ENCODE measurements around the gene CMTM2. TPM values are rescaled to one million over a fixed set of nuclear protein-coding genes. Genes with fewer than 3 reads are reported as not detected.
"Not testable (repeated sequence)": the region's sequence is repeated elsewhere in the genome, so short reads cannot be mapped to it uniquely, and the experiment has no call there.

The CMTM2 gene
- total RNA-seq, 4 donors from 2014 or later = not detected

GRCh38 chr16:66629856-66630255 is 50.6 kb downstream of the CMTM2 start:
- Histone ChIP-seq H3K27ac (no peak overlapping the region), H3K27me3 (no peaks in the 10 kb centered on the region), H3K36me3 (peaks cover 0 to 9% of the 10 kb centered on the region in 2 donors), H3K4me3 (no peak overlapping the region), H3K9me3 (no peaks in the 10 kb centered on the region), H3K4me1 (no peaks in the 10 kb centered on the region)
- TF ChIP-seq POLR2AphosphoS5 (IDR thresholded peaks at IDR 0.05) (no peak), CTCF (IDR thresholded peaks at IDR 0.05) (no peak), POLR2A (IDR thresholded peaks at IDR 0.05) (no peak), EP300 (IDR thresholded peaks at IDR 0.05) (no peak)
- 80 to 94% methylated on average over 3 to 5 of the region's 5 CpGs for WGBS, 2 donors (ENCODE audit: low coverage in 1 of 2)
- no peak for ATAC-seq

GRCh38 chr16:66630561-66631260 is 51.4 kb downstream of the CMTM2 start:
- ATAC-seq, H3K4me1 ChIP-seq, H3K4me3 ChIP-seq, H3K27me3 ChIP-seq, H3K9me3 ChIP-seq, H3K27ac ChIP-seq: not testable (repeated sequence)
- WGBS, 2 donors (ENCODE audit: low coverage in 1 of 2) = no CpG with 5 or more reads among the region's 49 CpGs
- peaks cover 0 to 14% of the 10 kb centered on the region in 2 donors for H3K36me3 ChIP-seq

GRCh38 chr16:66631558-66631957 is 52.3 kb downstream of the CMTM2 start:
- H3K9me3 ChIP-seq, H3K27ac ChIP-seq, H3K27me3 ChIP-seq, H3K4me3 ChIP-seq, H3K4me1 ChIP-seq, ATAC-seq: not testable (repeated sequence)
- peaks cover 0 to 14% of the 10 kb centered on the region in 2 donors for H3K36me3 ChIP-seq
- WGBS, 2 donors (ENCODE audit: low coverage in 1 of 2) = 82% methylated on average over 3 of the region's 4 CpGs; no CpG with 5 or more reads in 1 of the 2 donors

- H3K27ac ChIP-seq = no peak overlapping the region
- H3K27me3 ChIP-seq = no peaks in the 10 kb centered on the region
- 83 to 84% methylated on average over 4 of the region's 4 CpGs for WGBS, 2 donors (ENCODE audit: low coverage in 1 of 2)
- H3K4me1 ChIP-seq = no peaks in the 10 kb centered on the region
- no peak overlapping the region for H3K4me3 ChIP-seq
- ATAC-seq = no peak
- no peak for TF ChIP-seq POLR2AphosphoS5 (IDR thresholded peaks at IDR 0.05)
- no peak for TF ChIP-seq CTCF (IDR thresholded peaks at IDR 0.05)
- TF ChIP-seq POLR2A (IDR thresholded peaks at IDR 0.05) = no peak
- no peak for TF ChIP-seq EP300 (IDR thresholded peaks at IDR 0.05)
- H3K36me3 ChIP-seq = peaks cover 0 to 14% of the 10 kb centered on the region in 2 donors
- H3K9me3 ChIP-seq = no peaks in the 10 kb centered on the region
Measured at GRCh38 chr16:66634527-66635196, 55.4 kb downstream of the CMTM2 start.

GRCh38 chr16:66635406-66635805 is 56.1 kb downstream of the CMTM2 start:
- no peaks in the 10 kb centered on the region for H3K27me3 ChIP-seq
- no peak for ATAC-seq
- H3K4me3 ChIP-seq = no peak overlapping the region
- H3K36me3 ChIP-seq = peaks cover 0 to 14% of the 10 kb centered on the region in 2 donors
- H3K9me3 ChIP-seq = no peaks in the 10 kb centered on the region
- no peaks in the 10 kb centered on the region for H3K4me1 ChIP-seq
- H3K27ac ChIP-seq = no peak overlapping the region
- WGBS, 2 donors (ENCODE audit: low coverage in 1 of 2) = no CpG with 5 or more reads among the region's 6 CpGs
- TF ChIP-seq EP300 (IDR thresholded peaks at IDR 0.05) = no peak

- Histone ChIP-seq H3K36me3 (peaks cover 0 to 14% of the 10 kb centered on the region in 2 donors), H3K4me1 (no peaks in the 10 kb centered on the region), H3K4me3 (no peak overlapping the region), H3K27ac (no peak overlapping the region), H3K9me3 (no peaks in the 10 kb centered on the region), H3K27me3 (no peaks in the 10 kb centered on the region)
- TF ChIP-seq POLR2A (IDR thresholded peaks at IDR 0.05) (no peak), EP300 (IDR thresholded peaks at IDR 0.05) (no peak), POLR2AphosphoS5 (IDR thresholded peaks at IDR 0.05) (no peak), CTCF (IDR thresholded peaks at IDR 0.05) (no peak)
- ATAC-seq = no peak
- WGBS, 2 donors (ENCODE audit: low coverage in 1 of 2) = 73 to 92% methylated on average over 2 to 5 of the region's 5 CpGs
Measured at GRCh38 chr16:66636199-66636598, 56.9 kb downstream of the CMTM2 start.
